ENCODE data around the gene SMAD7. TPM values are rescaled to one million over a fixed set of nuclear protein-coding genes. Genes with fewer than 3 reads are reported as not detected.

SMAD7 gene
- total RNA-seq, 4 donors from 2014 or later = 19.4 to 77.6 (median 30.0) TPM

DNA sequence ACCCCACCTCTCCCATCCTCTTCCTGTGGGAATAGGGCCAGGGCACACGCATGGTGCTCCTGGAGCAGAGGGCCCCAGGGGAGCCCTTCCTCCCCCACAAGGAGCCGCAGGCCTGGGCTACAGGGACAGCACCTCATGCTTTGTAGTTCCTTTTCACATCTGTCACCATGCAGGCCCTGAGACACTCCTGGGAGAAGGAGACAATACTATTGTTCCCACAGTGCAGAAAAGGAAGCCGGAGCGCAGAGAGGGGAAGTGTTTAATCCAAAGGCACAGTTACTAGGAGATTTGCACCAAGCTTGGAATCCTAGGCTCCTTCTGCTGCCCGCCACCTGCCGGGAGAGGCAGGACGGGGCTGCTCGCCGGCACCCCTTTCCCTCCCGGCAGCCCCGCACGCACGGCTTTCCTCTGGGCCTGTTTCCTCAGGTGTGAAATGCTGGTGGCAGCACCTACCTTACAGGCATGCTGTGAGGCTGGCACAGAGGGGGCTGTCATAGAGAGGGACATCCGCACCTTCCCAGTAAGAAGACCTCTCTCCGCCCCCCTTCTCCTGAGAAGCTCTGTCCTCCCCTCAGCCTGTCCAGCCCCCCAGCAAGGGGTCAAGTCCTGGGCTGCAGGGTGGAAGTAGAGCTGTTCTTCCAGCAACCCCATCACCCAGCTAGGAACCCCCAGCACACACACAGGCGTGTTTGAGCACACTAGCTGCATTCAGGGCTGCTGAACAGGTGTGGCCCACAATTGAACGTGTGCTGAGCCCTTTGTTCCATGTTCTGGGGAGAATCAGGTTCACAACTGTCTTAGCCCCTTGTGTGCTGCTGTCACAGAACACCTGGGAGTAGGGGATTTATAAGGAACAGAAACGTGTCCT, 62.6 kb downstream of the SMAD7 start:
- no peak for TF ChIP-seq CTCF (IDR thresholded peaks at IDR 0.05; ENCODE audit: low read depth)

DNA sequence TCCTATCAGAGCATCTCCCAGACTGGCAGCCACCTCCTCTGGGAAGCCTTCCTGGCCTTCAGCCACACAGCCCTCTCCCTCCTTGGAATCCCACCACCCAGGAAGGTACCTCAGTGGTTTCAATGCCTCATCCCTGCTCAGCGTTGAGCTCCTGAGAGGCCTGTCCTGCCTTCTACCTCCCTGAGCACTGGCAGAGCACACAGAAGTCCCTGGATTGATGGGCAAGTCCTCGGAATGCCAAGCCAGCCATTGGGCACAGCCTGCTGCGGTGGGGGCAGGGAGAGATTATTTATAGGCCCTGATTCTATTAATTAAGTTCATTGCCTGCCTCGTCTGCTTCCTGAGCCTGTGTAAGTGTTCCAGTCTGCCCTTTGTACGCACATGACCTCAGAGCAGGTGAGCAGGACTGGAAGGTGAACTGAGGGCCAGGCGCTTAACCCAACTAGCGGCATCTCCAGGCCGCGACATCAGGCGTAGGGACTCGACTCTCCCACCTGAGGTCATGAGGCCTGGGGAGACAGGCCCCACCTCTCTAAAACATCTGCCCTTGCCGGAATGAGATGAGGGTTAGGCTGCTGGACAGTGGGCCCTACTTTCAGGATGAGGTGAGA, 63.4 kb downstream of the SMAD7 start:
- no peak for TF ChIP-seq CTCF (IDR thresholded peaks at IDR 0.05; ENCODE audit: low read depth)

DNA sequence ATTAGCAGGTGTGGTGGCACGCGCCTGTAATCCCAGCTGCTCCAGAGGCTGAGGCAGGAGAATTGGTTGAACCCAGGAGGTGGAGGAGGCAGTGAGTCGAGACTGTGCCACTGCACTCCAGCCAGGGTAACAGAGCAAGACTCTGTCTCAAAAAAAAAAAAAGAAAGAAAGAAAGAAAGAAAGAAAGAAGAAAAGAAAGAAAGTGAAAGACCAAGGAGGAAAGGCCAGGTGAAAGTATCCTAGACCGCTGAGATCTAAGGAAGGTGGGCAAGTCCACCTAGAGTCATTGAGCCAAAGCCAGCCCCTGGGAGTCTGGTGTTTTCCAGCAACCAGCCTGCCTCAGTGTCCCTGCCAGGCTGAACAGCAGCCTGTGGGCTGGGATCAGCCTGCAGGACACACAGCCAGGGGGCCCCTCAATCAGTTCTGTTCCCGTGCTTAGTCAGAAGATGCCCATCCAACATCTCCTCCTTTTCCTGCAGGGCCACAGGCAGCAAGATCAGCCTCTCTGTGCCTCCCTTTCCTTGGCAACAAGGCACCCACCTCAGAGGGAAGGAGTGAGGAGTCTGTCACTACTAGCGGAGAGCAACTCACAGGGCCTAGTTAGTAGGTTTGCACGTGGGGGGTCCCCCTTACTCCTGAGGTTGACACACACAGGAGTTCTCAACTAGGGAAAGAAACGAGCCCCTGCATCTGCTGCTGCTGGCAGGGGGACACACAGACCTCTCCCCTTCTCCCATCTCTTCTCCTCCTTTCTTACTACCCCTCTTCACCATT, 64.1 kb downstream of the SMAD7 start:
- TF ChIP-seq CTCF (IDR thresholded peaks at IDR 0.05; ENCODE audit: low read depth) = no peak

GRCh38 chr18:48885924-48886400, 64.8 kb downstream of the SMAD7 start:
- no peak for TF ChIP-seq CTCF (IDR thresholded peaks at IDR 0.05; ENCODE audit: low read depth)

DNA sequence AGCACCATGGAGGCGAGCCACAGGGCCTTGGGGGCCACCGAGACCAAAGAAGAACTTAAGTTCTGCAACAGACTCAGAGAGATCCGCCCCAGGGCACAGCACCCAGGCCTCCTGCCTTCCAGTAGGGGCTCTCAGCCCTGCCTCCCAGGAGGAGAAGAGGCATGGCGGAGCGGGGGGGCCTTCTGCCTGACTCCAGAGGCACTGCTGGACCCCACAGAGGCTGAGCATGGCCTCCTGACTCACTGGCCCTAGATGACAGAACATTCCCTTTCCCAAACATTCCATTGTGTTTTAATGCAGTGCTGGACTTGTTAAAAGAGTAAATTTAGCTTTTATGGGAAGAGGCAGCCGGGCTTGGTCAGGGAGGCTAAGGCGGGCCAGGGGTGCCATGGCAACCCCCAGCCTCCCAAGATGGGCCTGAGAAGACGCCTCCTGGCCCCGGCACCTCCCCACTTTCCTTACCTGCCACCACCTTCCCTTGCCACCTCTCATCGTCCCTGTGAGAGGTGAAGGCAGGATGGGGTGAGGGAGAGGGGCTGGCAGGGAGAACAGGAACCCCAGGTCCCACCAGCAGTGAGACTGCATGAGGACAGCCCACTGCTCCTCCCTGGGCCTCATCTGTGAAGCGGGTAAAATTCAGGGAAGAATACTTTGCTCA, 65.4 kb downstream of the SMAD7 start:
- no peak for TF ChIP-seq CTCF (IDR thresholded peaks at IDR 0.05; ENCODE audit: low read depth)

- TF ChIP-seq CTCF (IDR thresholded peaks at IDR 0.05; ENCODE audit: low read depth) = no peak
These were observed 66.0 kb downstream of the SMAD7 start for GRCh38 chr18:48884771-48885170.

Data from subcutaneous adipose tissue (tissue), 4 donors.